K562 (cell line): ENCODE data around the gene SLC22A15. TPM values are rescaled to one million over a fixed set of nuclear protein-coding genes. Genes with fewer than 3 reads are reported as not detected.

Experiments used
- EP400 ChIP-seq: fragments of 450-650 bp; IDR thresholded peaks from 2 replicates; pipeline ENCODE4 v1.6.1; 2017; ENCODE audit warnings: antibody characterized with exemption, mild to moderate bottlenecking, moderate library complexity
- SMAD2 ChIP-seq: fragments of 150-350 bp; IDR thresholded peaks from 2 replicates; pipeline ENCODE4 v1.6.1; 2014; ENCODE audit warnings: low read depth, mild to moderate bottlenecking, low read length
- SMARCC2 ChIP-seq: fragments of 450-650 bp; IDR thresholded peaks from 2 replicates; pipeline ENCODE4 v1.6.1; 2017; ENCODE audit warnings: antibody characterized with exemption, moderate library complexity, mild to moderate bottlenecking, low read depth
- TCF7L2 ChIP-seq: fragments of 150-350 bp; IDR thresholded peaks from 2 replicates; pipeline ENCODE4 v1.6.1; 2016; ENCODE audit warnings: low read depth, mild to moderate bottlenecking, low read length, moderate library complexity
- TFAM ChIP-seq: fragments of 250-450 bp; sonication (Bioruptor Pico); conservative IDR thresholded peaks from 2 replicates; pipeline ENCODE4 v1.5.0; 2021; ENCODE audit warnings: mild to moderate bottlenecking, moderate library complexity
- ZEB2 ChIP-seq: fragments of 450-650 bp; IDR thresholded peaks from 2 replicates; pipeline ENCODE4 v1.6.1; 2016
- polyA plus RNA-seq, 8 experiments: library from polyadenylated mRNA; depleted of rRNA in 4 of 8; stranded (reverse) in 5 of 8; unstranded in 3 of 8; fragments of >200 nt; fragmentation: Nextera tagmentation in 2 of 8; fragmentation: Illumina TruSeq in 1 of 8; extraction: Ambion mirVana in 2 of 8; extraction: Trizol in 1 of 8; gene quantifications; 2 replicates each; pipeline versions ENCODE4 v1.2.1 to v1.2.3, GENCODE V29; 2011 to 2014; ENCODE audit warnings: inconsistent platforms in 1 of 8, missing spikeins in 1 of 8
- total RNA-seq, 7 experiments: library from RNA; depleted of rRNA in 6 of 7; stranded (reverse); fragments of >200 nt in 6 of 7; fragmentation: Illumina TruSeq in 2 of 7; extraction: Trizol in 2 of 7; gene quantifications; 2 replicates each; pipeline versions ENCODE4 v1.2.1 to v1.2.3, GENCODE V29; 2011 to 2021; ENCODE audit warnings: low replicate concordance in 1 of 7
- TF ChIP-seq, protein P1 (sequence below): fragments of 450-650 bp; IDR thresholded peaks from 2 replicates; pipeline ENCODE4 v1.6.1; 2016; ENCODE audit warnings: low read depth
- TF ChIP-seq, protein P2 (sequence below): sonication (generic); formaldehyde crosslinking; IDR thresholded peaks from 2 replicates; pipeline ENCODE4 v1.8.1; 2023; ENCODE audit warnings: mild to moderate bottlenecking, missing genetic modification reagents
- TF ChIP-seq, protein P3 (sequence below): fragments of 250-450 bp; sonication (Bioruptor Pico); IDR thresholded peaks from 2 replicates; pipeline ENCODE4 v1.5.0; 2020; ENCODE audit warnings: mild to moderate bottlenecking, borderline replicate concordance

Gene SLC22A15
- total and polyA plus RNA-seq, 9 of the 15 experiments (the other 6 are each of a cell fraction or from before 2014, with no cell fraction given): 0.24 to 2.7 (median 1.2) TPM

DNA sequence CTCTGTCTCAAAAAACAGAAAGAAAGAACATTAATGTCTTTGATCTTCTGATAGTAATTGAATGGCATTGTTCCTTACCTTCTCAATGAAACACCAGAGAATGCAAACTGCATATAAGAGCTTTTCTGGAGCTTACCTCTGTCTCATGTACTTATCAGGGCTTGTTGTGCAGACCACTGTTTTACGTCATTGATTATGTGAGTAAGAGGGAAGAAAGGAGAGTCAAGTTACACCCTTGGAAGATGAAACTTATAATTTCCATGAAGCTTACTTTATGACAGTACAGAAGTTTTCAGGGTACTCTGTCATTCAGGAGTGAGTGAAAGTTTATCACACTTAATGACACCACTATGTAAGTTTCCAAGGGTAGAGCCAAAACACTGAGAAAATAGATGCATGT lies 85.9 kb downstream of the SLC22A15 start (continued):
- TF ChIP-seq ZEB2 (no peak), EP400 (no peak), TFAM (CRISPR knock-in tag) (no peak), SMARCC2 (no peak), SMAD2 (no peak), TCF7L2 (no peak)
- TF ChIP-seq, protein P1, sequence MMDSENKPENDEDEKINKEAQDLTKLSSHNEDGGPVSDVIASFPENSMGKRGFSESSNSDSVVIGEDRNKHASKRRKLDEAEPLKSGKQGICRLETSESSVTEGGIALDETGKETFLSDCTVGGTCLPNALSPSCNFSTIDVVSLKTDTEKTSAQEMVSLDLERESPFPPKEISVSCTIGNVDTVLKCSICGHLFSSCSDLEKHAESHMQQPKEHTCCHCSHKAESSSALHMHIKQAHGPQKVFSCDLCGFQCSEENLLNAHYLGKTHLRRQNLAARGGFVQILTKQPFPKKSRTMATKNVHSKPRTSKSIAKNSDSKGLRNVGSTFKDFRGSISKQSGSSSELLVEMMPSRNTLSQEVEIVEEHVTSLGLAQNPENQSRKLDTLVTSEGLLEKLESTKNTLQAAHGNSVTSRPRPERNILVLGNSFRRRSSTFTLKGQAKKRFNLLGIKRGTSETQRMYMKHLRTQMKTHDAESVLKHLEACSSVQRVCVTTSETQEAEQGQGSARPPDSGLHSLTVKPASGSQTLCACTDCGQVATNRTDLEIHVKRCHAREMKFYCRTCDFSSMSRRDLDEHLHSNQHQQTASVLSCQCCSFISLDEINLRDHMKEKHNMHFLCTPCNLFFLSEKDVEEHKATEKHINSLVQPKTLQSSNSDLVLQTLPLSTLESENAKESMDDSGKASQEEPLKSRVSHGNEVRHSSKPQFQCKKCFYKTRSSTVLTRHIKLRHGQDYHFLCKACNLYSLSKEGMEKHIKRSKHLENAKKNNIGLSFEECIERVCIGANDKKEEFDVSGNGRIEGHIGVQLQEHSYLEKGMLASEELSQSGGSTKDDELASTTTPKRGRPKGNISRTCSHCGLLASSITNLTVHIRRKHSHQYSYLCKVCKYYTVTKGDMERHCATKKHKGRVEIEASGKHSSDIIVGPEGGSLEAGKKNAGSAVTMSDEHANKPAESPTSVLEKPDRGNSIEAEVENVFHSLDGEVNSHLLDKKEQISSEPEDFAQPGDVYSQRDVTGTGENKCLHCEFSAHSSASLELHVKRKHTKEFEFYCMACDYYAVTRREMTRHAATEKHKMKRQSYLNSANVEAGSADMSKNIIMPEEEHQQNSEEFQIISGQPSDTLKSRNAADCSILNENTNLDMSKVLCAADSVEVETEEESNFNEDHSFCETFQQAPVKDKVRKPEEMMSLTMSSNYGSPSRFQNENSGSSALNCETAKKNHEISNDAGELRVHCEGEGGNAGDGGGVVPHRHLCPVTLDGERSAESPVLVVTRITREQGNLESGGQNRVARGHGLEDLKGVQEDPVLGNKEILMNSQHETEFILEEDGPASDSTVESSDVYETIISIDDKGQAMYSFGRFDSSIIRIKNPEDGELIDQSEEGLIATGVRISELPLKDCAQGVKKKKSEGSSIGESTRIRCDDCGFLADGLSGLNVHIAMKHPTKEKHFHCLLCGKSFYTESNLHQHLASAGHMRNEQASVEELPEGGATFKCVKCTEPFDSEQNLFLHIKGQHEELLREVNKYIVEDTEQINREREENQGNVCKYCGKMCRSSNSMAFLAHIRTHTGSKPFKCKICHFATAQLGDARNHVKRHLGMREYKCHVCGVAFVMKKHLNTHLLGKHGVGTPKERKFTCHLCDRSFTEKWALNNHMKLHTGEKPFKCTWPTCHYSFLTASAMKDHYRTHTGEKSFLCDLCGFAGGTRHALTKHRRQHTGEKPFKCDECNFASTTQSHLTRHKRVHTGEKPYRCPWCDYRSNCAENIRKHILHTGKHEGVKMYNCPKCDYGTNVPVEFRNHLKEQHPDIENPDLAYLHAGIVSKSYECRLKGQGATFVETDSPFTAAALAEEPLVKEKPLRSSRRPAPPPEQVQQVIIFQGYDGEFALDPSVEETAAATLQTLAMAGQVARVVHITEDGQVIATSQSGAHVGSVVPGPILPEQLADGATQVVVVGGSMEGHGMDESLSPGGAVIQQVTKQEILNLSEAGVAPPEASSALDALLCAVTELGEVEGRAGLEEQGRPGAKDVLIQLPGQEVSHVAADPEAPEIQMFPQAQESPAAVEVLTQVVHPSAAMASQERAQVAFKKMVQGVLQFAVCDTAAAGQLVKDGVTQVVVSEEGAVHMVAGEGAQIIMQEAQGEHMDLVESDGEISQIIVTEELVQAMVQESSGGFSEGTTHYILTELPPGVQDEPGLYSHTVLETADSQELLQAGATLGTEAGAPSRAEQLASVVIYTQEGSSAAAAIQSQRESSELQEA: no peak
- TF ChIP-seq, protein P2, sequence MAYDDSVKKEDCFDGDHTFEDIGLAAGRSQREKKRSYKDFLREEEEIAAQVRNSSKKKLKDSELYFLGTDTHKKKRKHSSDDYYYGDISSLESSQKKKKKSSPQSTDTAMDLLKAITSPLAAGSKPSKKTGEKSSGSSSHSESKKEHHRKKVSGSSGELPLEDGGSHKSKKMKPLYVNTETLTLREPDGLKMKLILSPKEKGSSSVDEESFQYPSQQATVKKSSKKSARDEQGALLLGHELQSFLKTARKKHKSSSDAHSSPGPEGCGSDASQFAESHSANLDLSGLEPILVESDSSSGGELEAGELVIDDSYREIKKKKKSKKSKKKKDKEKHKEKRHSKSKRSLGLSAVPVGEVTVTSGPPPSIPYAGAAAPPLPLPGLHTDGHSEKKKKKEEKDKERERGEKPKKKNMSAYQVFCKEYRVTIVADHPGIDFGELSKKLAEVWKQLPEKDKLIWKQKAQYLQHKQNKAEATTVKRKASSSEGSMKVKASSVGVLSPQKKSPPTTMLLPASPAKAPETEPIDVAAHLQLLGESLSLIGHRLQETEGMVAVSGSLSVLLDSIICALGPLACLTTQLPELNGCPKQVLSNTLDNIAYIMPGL (CRISPR knock-in tag): no peak
- TF ChIP-seq, protein P3, sequence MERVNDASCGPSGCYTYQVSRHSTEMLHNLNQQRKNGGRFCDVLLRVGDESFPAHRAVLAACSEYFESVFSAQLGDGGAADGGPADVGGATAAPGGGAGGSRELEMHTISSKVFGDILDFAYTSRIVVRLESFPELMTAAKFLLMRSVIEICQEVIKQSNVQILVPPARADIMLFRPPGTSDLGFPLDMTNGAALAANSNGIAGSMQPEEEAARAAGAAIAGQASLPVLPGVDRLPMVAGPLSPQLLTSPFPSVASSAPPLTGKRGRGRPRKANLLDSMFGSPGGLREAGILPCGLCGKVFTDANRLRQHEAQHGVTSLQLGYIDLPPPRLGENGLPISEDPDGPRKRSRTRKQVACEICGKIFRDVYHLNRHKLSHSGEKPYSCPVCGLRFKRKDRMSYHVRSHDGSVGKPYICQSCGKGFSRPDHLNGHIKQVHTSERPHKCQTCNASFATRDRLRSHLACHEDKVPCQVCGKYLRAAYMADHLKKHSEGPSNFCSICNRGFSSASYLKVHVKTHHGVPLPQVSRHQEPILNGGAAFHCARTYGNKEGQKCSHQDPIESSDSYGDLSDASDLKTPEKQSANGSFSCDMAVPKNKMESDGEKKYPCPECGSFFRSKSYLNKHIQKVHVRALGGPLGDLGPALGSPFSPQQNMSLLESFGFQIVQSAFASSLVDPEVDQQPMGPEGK (CRISPR knock-in tag): no peak
- TF ChIP-seq, all 486 proteins: peak for 0
